HG03432 (cell line): ENCODE measurements around the gene NPC1.
"Not testable (repeated sequence)": the region's sequence is repeated elsewhere in the genome, so short reads cannot be mapped to it uniquely, and the experiment has no call there.

Experiments used
- ATAC-seq: cut with Tn5 transposase; IDR thresholded peaks from one replicate; pipeline ENCODE4 v1.9.1; 2021; ENCODE audit warnings: mild to moderate bottlenecking, moderate library complexity; ENCODE audit not compliant: unreplicated experiment

Gene NPC1

GRCh38 chr18:23577521-23577920, 8.8 kb downstream of the NPC1 start:
- not testable (repeated sequence) for ATAC-seq

- ATAC-seq: no peak
Observed at GRCh38 chr18:23575309-23575651, 11.0 kb downstream of the NPC1 start.

- ATAC-seq: no peak
Observed at GRCh38 chr18:23574611-23575308, 11.5 kb downstream of the NPC1 start.

GRCh38 chr18:23573626-23574431, 12.5 kb downstream of the NPC1 start:
- ATAC-seq: no peak

- ATAC-seq: no peak
Observed at GRCh38 chr18:23573020-23573419, 13.3 kb downstream of the NPC1 start.

- ATAC-seq: no peak
Observed at GRCh38 chr18:23572570-23572969, 13.7 kb downstream of the NPC1 start.

- ATAC-seq: no peak
Observed at GRCh38 chr18:23572012-23572411, 14.3 kb downstream of the NPC1 start.

- no peak for ATAC-seq
Observed at GRCh38 chr18:23570912-23571504, 15.3 kb downstream of the NPC1 start.

- ATAC-seq: no peak
Observed at GRCh38 chr18:23569299-23570063, 16.8 kb downstream of the NPC1 start.

- no peak for ATAC-seq
Observed at GRCh38 chr18:23568281-23569138, 17.8 kb downstream of the NPC1 start.

GRCh38 chr18:23567671-23568070, 18.6 kb downstream of the NPC1 start:
- ATAC-seq: no peak

GRCh38 chr18:23565916-23566547, 20.3 kb downstream of the NPC1 start:
- no peak for ATAC-seq

GRCh38 chr18:23563377-23564043, 22.8 kb downstream of the NPC1 start:
- ATAC-seq: no peak

- ATAC-seq: no peak
Observed at GRCh38 chr18:23560186-23560585, 26.1 kb downstream of the NPC1 start.

- not testable (repeated sequence) for ATAC-seq
Observed at GRCh38 chr18:23557511-23557910, 28.8 kb downstream of the NPC1 start.

- ATAC-seq: no peak
Observed at GRCh38 chr18:23556145-23556780, 30.0 kb downstream of the NPC1 start.

GRCh38 chr18:23553887-23554286, 32.4 kb downstream of the NPC1 start:
- no peak for ATAC-seq

- ATAC-seq: no peak
Observed at GRCh38 chr18:23552505-23552904, 33.8 kb downstream of the NPC1 start.

GRCh38 chr18:23551978-23552377, 34.3 kb downstream of the NPC1 start:
- ATAC-seq: no peak
